HEK293 (cell line): Measurements from ENCODE around the gene HAO1.

Source experiments
- CTCF ChIA-PET: fragments of 350-600 bp; formaldehyde crosslinking; extraction: SDS; loops from one replicate; lab custom pipeline; 2021; ENCODE audit warnings: antibody characterized with exemption; lab: Yijun Ruan, JAX
- POLR2A ChIA-PET: fragments of 300-600 bp; formaldehyde crosslinking; extraction: SDS; loops from one replicate; lab custom pipeline; 2020; ENCODE audit warnings: antibody characterized with exemption, inconsistent platforms; lab: Yijun Ruan, JAX
- H3K27ac ChIP-seq: fragments of 200-500 bp; sonication (Bioruptor generic); 2 replicates; pipeline ENCODE4 v1.5.1; 2014; ENCODE audit warnings: low read depth, low read length, control low read depth, inconsistent platforms; ENCODE audit errors: extremely low read depth
- H3K36me3 ChIP-seq, 2 experiments: fragments of 200-500 bp in 1 of 2; sonication (Bioruptor generic) in 1 of 2; 1 replicate in 1 of 2; 2 replicates in 1 of 2; pipeline ENCODE4 v1.5.1; 2014 to 2017; ENCODE audit warnings: inconsistent platforms in 2 of 2, low read length in 2 of 2; ENCODE audit not compliant: control insufficient read depth in 2 of 2, insufficient read depth in 1 of 2
- H3K4me1 ChIP-seq: fragments of 200-500 bp; sonication (Bioruptor generic); 2 replicates; pipeline ENCODE4 v1.5.1; 2014; ENCODE audit warnings: mild to moderate bottlenecking, low read length, inconsistent platforms; ENCODE audit not compliant: control insufficient read depth, insufficient read depth
- H3K4me3 ChIP-seq: 2 replicates; pipeline ENCODE4 v1.5.1; 2011; ENCODE audit warnings: low read depth, mild to moderate bottlenecking, control low read depth, low read length, moderate library complexity
- H3K9me3 ChIP-seq: fragments of 200-500 bp; sonication (Bioruptor generic); 2 replicates; pipeline ENCODE4 v1.5.1; 2014; ENCODE audit warnings: low read depth, low read length, inconsistent platforms; ENCODE audit not compliant: control insufficient read depth, insufficient read depth
- HOXA7 ChIP-seq: sonication (generic); formaldehyde crosslinking; IDR thresholded peaks from 2 replicates; pipeline ENCODE4 v1.8.1; 2022; ENCODE audit warnings: missing genetic modification reagents, borderline replicate concordance
- PRDM1 ChIP-seq: fragments of 450-650 bp; formaldehyde crosslinking; IDR thresholded peaks from 2 replicates; pipeline ENCODE4; 2016; ENCODE audit warnings: missing biosample characterization, missing genetic modification characterization
- SETDB1 ChIP-seq: IDR thresholded peaks from one replicate; pipeline ENCODE4 v1.6.1; 2017; ENCODE audit warnings: mild to moderate bottlenecking, low read length, moderate library complexity, mixed read lengths; ENCODE audit not compliant: insufficient read length
- ZBTB21 ChIP-seq: fragments of 450-650 bp; formaldehyde crosslinking; IDR thresholded peaks from 2 replicates; pipeline ENCODE4 v1.5.1; 2017; ENCODE audit warnings: missing biosample characterization, missing genetic modification characterization
- ZNF133 ChIP-seq: fragments of 450-650 bp; formaldehyde crosslinking; IDR thresholded peaks from 2 replicates; pipeline ENCODE4 v1.5.1; 2016; ENCODE audit warnings: missing biosample characterization, missing genetic modification characterization
- ZNF350 ChIP-seq: fragments of 450-650 bp; formaldehyde crosslinking; IDR thresholded peaks from 2 replicates; pipeline ENCODE4 v1.5.0; 2017; ENCODE audit warnings: missing biosample characterization, mild to moderate bottlenecking, missing genetic modification characterization
- ZNF404 ChIP-seq: fragments of 450-650 bp; formaldehyde crosslinking; IDR thresholded peaks from 2 replicates; pipeline ENCODE4 v1.5.1; 2017; ENCODE audit warnings: missing biosample characterization, missing genetic modification characterization
- ZNF561 ChIP-seq: fragments of 450-650 bp; IDR thresholded peaks from 2 replicates; pipeline ENCODE4 v1.5.1; 2018; ENCODE audit warnings: missing biosample characterization, missing genetic modification characterization, borderline replicate concordance
- ZNF792 ChIP-seq: fragments of 450-650 bp; formaldehyde crosslinking; IDR thresholded peaks from 2 replicates; pipeline ENCODE4 v1.5.1; 2016; ENCODE audit warnings: missing biosample characterization, missing genetic modification characterization
- TF ChIP-seq, protein P1 (sequence below): fragments of 450-650 bp; formaldehyde crosslinking; IDR thresholded peaks from 2 replicates; pipeline ENCODE4 v1.5.1; 2016; ENCODE audit warnings: missing biosample characterization, missing genetic modification characterization
- TF ChIP-seq, protein P2 (sequence below): fragments of 450-650 bp; formaldehyde crosslinking; IDR thresholded peaks from 2 replicates; pipeline ENCODE4 v1.5.1; 2017; ENCODE audit warnings: missing biosample characterization, missing genetic modification characterization

The HAO1 gene

DNA sequence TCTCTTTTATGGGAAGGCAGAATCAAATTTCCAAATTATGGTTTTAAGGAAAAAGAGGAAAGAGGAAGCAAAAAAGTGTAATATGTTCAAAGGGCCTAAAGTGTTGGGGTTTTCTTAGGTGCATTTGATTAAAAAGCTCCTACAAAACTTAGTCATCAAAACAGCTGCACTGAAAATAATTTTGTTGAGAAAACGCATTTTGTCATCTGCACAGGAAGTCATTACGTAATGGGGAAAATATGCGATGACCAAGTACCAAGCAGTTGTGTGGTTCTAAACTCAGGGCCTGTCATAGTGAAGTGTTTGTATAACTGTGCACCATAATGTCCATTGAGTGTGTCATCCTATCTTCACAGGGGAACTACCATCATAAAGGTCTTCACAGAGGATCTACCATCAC, 15.6 kb downstream of the HAO1 start (continued):
- TF ChIP-seq ZNF792: no peak
- no peak for TF ChIP-seq PRDM1 (tag by site-specific recombination)
- TF ChIP-seq, protein P1, sequence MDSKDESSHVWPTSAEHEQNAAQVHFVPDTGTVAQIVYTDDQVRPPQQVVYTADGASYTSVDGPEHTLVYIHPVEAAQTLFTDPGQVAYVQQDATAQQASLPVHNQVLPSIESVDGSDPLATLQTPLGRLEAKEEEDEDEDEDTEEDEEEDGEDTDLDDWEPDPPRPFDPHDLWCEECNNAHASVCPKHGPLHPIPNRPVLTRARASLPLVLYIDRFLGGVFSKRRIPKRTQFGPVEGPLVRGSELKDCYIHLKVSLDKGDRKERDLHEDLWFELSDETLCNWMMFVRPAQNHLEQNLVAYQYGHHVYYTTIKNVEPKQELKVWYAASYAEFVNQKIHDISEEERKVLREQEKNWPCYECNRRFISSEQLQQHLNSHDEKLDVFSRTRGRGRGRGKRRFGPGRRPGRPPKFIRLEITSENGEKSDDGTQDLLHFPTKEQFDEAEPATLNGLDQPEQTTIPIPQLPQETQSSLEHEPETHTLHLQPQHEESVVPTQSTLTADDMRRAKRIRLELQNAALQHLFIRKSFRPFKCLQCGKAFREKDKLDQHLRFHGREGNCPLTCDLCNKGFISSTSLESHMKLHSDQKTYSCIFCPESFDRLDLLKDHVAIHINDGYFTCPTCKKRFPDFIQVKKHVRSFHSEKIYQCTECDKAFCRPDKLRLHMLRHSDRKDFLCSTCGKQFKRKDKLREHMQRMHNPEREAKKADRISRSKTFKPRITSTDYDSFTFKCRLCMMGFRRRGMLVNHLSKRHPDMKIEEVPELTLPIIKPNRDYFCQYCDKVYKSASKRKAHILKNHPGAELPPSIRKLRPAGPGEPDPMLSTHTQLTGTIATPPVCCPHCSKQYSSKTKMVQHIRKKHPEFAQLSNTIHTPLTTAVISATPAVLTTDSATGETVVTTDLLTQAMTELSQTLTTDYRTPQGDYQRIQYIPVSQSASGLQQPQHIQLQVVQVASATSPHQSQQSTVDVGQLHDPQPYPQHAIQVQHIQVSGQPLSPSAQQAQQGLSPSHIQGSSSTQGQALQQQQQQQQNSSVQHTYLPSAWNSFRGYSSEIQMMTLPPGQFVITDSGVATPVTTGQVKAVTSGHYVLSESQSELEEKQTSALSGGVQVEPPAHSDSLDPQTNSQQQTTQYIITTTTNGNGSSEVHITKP (tag by site-specific recombination): no peak

DNA sequence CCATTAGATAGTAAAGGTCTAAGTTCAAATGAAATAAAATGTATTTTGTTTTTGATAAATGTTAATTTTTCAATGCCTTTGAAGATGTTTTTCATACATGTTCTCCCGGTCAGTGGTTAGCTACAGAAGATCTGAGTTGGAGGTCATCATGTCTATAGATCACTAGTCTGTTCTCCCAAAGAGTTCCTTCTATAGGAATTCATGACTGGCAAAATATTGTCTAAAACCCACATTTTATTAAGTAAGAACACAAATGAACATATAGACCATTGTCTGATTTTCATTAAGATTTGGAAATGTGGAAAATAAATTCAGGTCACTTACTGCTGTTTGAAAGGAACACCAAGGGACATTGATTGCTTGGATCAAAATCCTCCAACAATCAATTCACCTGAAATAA, 23.6 kb downstream of the HAO1 start:
- H3K27ac ChIP-seq: no peak overlapping the region
- CTCF ChIA-PET: interaction anchor here (0.6 kb wide), 1 partner anchor 57 kb away, joined by 4 read pairs; no protein-coding TSS in a partner anchor
- H3K9me3 ChIP-seq: no peaks in the 10 kb centered on the region
- H3K4me3 ChIP-seq: no peak overlapping the region
- H3K36me3 ChIP-seq: no peaks in the 10 kb centered on the region
- POLR2A ChIA-PET: no interaction called here
- H3K4me1 ChIP-seq: no peaks in the 10 kb centered on the region
- TF ChIP-seq SETDB1 (no peak), ZBTB21 (tag by site-specific recombination) (no peak)
- TF ChIP-seq, all 188 proteins: peak for 0

DNA sequence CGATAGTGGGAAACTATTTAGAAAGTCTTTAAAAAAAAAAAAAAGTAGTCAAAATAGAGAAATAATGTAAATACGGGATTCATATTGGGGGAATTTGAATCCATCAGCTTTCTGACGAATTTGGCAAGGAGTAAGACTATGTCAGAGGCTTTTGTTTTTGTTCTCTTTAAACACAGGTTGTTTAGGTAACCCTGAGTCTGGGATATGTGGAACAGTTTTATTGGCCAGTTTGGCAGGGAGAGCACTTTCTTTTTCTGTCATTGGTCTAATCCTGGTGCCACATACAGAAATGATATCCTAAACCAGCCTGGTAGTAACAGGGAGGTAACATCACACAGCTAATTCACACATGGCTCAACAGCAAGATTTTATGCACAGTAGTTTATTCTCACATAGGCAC, 27.7 kb downstream of the HAO1 start:
- CTCF ChIA-PET: interaction anchor here (0.6 kb wide), 1 partner anchor 53 kb away, joined by 3 read pairs; no protein-coding TSS in a partner anchor
- no peaks in the 10 kb centered on the region for H3K4me1 ChIP-seq
- TF ChIP-seq ZNF133 (tag by site-specific recombination) (no peak), ZNF350 (tag by site-specific recombination) (no peak), ZNF561 (tag by site-specific recombination) (no peak), ZNF404 (tag by site-specific recombination) (no peak)
- TF ChIP-seq, protein P2, sequence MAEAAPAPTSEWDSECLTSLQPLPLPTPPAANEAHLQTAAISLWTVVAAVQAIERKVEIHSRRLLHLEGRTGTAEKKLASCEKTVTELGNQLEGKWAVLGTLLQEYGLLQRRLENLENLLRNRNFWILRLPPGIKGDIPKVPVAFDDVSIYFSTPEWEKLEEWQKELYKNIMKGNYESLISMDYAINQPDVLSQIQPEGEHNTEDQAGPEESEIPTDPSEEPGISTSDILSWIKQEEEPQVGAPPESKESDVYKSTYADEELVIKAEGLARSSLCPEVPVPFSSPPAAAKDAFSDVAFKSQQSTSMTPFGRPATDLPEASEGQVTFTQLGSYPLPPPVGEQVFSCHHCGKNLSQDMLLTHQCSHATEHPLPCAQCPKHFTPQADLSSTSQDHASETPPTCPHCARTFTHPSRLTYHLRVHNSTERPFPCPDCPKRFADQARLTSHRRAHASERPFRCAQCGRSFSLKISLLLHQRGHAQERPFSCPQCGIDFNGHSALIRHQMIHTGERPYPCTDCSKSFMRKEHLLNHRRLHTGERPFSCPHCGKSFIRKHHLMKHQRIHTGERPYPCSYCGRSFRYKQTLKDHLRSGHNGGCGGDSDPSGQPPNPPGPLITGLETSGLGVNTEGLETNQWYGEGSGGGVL (tag by site-specific recombination): no peak
- no peak overlapping the region for H3K27ac ChIP-seq
- H3K9me3 ChIP-seq: no peaks in the 10 kb centered on the region
- H3K36me3 ChIP-seq: no peaks in the 10 kb centered on the region
- POLR2A ChIA-PET: no interaction called here
- no peak overlapping the region for H3K4me3 ChIP-seq

DNA sequence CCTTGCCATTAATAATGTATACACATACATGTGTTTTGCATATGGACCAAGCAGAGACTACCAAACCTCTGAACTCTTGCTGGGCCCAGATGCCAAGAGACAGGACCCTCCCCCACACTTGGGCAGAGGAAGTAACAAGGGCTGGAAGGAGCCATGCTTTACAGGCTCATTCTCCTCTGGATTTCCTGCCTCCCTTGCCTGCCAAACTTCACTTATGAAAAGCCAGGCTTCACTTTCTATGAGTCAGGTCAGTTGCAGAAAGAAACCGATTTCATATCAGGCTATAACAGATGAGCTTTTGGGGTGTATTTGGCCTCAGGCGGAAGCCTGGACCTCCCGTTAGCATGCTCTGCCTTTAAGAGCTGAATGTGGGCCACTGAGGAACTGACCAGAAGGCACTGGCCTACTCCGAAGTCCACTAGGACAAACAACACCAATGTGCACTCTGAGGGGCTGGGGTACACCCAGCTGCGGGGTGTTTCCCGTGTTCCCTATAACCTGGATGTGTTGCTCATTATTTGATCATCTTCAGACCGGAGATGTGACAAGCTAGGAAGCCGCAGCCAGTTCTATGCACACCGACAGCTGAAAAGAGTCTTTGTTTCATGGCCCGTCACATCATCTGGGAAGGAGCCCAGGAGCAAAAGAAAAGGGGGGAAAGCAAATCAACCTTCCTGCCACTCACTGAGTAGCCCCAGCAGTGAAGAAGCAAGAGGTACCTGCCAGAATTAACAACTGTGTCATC, 28.5 kb downstream of the HAO1 start:
- POLR2A ChIA-PET: no interaction called here
- CTCF ChIA-PET: interaction anchor here (0.6 kb wide), 1 partner anchor 11 kb away, joined by 4 read pairs; no protein-coding TSS in a partner anchor
- no peaks in the 10 kb centered on the region for H3K4me1 ChIP-seq

More for the DNA sequence above, 28.5 kb downstream of the HAO1 start:
- H3K9me3 ChIP-seq: no peaks in the 10 kb centered on the region
- H3K36me3 ChIP-seq: no peaks in the 10 kb centered on the region
- no peak for TF ChIP-seq HOXA7 (CRISPR knock-in tag)
- TF ChIP-seq, all 188 proteins: peak for 0
- Histone ChIP-seq H3K4me3 (no peak overlapping the region), H3K27ac (no peak overlapping the region)
